ENCODE data around the gene OR1L1. TPM values are rescaled to one million over a fixed set of nuclear protein-coding genes. Genes with fewer than 3 reads are reported as not detected.

Gene OR1L1, protein sequence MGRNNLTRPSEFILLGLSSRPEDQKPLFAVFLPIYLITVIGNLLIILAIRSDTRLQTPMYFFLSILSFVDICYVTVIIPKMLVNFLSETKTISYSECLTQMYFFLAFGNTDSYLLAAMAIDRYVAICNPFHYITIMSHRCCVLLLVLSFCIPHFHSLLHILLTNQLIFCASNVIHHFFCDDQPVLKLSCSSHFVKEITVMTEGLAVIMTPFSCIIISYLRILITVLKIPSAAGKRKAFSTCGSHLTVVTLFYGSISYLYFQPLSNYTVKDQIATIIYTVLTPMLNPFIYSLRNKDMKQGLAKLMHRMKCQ
- not detected for polyA plus RNA-seq (ENCODE audit: insufficient read length in 10 of 10)
- long read RNA-seq, donor 1, result 0 reads
- long read RNA-seq, donor 2, result 0 reads
- long read RNA-seq, donor 3, result 0 reads
- long read RNA-seq, donor 4, result 0 reads
- long read RNA-seq, donor 5, result 0 reads
- long read RNA-seq, donor 6, result 0 reads
- long read RNA-seq, donor 7, result 0 reads
- long read RNA-seq, donor 8, result 0 reads
- long read RNA-seq, donor 9, result 0 reads

DNA sequence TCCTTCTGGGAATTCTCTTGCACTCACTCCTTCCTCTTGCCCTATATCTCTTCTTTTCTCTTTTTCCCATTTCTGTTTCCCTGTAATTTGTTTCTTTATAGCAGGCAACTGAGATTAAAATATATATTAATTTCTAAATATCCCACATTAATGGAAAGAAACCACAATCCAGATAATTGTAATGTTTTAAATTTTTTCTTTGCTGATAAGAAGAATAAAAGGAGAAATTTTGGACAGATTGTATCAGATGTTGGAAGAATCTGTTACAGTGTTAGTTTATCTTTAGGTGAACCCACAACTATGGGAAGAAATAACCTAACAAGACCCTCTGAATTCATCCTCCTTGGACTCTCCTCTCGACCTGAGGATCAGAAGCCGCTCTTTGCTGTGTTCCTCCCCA, at the start of gene OR1L1:
OR1L1 (plus strand) TSS at position 301 of the 400 bp plus-strand sequence; CDS start at position 301, 0 bp downstream.
- DNase-seq, result no peak

DNA sequence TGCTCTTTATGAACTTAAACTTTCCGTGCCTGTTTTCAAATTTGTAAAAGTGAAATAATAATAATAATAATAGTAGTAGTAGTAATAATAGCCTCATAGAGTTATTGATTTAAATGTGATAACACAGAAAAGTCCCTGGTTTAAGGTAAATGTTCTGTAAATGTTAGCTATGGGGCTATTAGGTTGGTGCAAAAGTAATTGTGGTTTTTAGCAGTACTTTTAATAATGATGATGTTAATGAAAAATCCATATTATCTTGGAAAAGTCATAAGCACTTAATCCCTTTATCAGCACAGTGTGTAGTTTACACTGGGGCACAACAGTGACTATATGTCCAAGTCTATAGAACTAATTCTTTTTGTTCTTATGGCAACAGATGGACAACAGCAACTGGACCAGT, 47.2 kb upstream of the OR1L1 start, which contains the start of gene OR1Q1:
OR1Q1 (plus strand) TSS at position 377 of the 400 bp plus-strand sequence; CDS start at position 377, 0 bp downstream.
- DNase-seq, result no peak

DNA sequence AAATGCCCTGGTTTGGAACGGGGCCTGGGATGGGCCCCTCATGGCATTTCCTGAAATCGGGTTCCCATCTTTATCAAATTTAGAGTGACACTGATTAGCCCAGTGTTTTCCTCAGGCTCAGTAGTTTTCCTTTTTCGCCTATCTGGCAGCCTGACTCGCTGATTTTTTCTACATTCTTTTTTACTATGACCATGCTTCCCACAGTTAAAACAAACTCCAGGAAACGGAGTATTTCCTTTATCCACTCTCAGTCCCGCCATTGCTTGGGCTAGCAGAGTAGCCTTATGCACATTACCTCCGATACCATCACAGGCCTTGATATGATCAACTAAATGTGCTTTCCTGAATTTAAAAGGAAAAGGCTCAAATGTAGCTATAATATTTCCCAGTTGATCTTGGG, 41.5 kb upstream of the OR1L1 start:
- no peak for DNase-seq

DNA sequence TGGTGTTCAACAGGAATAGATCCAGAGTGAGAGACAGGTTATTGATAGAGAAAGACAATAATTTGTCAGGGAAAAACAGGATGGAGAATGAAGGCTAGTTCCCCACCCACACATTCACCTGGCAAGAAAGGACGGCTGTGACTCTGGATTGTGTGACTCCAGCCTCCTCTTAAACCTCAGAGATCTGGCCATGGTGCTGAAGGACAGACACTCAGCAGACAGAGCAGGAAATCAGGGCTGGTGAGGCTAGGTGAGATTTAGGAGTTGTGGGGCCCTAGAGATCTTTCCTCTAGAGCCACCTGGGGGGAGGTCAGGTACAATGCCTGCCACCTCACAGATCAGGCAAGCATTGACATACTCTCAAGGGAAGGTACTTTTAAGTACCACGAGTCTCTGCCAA, 19.3 kb upstream of the OR1L1 start:
- no peak for DNase-seq

DNA sequence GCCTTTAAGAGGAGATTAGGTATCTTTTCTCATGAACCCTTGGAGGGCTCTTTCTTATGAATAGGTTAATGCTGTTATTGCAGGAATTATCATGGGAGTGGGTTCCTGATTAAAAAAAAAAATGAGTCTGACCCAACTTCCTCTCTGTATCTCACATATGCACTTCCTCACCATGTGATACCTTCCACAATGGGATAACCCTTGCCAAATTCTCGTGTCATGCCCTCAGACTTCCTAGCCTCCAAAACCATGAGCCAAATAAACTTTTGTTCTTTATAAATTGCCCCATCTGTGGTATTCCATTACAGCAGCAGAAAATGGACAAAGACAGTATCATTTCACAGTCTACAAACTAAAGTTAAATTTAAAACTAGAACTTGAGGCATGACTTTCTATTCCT, 5.1 kb upstream of the OR1L1 start:
- peak in 1 of 3 donors; percentile 3 for DNase-seq

DNA sequence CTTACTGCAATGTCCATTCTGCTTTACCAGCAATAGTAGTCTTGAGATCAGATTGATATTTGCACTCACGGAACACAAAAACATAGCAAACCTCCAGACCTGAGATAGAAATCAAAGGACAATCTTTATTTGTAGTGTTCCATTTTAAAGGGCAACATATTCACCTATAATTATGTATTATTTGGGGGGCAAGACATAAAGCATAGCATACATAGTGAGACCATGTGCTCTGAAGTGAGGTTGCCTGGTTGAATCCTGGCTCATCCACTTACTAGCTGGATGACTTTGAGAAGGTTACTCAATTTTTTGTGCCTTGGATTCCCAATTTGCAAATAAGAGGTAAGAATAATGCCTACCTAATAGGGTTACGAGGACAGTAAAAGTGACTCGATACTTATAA, 4.0 kb upstream of the OR1L1 start, which contains the start of gene OR1B1:
OR1B1 (minus strand) TSS at position 101 of the 400 bp plus-strand sequence.
- no peak for DNase-seq

DNA sequence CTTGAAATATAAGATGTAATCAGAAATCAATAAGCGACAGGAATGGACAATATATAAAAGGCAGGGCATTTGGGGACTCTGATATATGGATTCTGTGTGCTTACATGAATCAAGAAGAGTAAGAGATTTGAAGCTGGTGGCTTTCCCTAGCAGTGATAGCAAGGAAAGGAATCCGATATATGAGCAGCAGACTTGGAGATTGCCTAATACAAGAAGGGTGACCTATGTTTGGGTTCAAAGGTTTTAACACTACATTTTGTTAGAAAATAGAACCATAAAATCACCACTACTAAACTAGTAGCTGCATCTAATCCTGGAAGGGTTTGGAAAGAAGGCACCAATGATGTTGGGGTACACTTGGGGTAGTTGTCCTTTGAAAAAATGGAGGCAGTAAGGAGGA, 11.0 kb downstream of the OR1L1 start:
- DNase-seq, result no peak

DNA sequence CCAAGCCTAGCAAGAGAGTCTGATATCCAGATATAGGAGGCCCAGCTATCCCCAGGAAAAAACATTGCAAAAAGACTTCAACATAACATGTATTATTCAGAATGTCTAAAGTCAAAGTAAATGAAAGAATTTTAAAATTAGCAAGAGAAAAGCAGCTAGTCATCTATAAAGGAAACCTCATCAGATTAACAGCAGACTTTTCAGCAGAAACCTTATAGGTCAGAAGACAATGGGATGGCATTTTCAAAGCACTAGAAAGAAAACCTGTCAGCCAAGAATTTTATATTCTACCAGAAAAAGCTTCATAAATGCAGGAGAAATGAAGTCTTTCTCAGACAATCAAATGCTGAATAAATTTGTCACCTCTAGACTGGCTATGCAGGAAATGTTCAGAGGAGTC, 23.3 kb downstream of the OR1L1 start:
- no peak for DNase-seq

DNA sequence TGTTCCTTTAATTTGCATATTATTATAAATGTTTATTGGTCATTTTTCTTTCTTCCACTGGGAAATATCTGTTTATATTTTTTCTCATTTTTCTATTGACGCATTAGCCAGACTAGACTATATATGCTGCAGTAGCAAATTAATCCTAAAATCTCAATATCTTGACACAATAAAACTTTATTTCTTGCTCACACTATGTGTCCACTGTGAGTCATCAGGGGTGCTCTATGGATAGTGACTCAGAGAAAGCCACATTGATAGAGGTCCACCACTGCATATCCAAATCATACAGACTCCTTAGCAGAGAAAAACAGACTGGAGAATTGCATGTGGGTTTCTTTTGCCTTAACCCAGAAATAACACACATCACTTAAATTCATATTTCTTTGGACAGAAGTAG, 34.2 kb downstream of the OR1L1 start:
- no peak for DNase-seq

Other genes with a start within 250 kb of the OR1L1 start
- gene OR1J1, start 183.8 kb upstream of the OR1L1 start, polyA plus RNA-seq (ENCODE audit: insufficient read length in 10 of 10), result not detected
- not detected for gene OR1J2, start 150.9 kb upstream of the OR1L1 start, polyA plus RNA-seq (ENCODE audit: insufficient read length in 10 of 10)
- gene OR1J4, start 142.6 kb upstream of the OR1L1 start, polyA plus RNA-seq (ENCODE audit: insufficient read length in 10 of 10), result not detected
- gene OR1N1, start 134.4 kb upstream of the OR1L1 start, polyA plus RNA-seq (ENCODE audit: insufficient read length in 10 of 10), result not detected
- gene OR1N2, start 108.6 kb upstream of the OR1L1 start, polyA plus RNA-seq (ENCODE audit: insufficient read length in 10 of 10), result not detected
- under 1 TPM in 8 of 10 donors, not detected in 2; 0.08 to 0.23 (median 0.13) TPM for gene OR1L8, start 78.3 kb upstream of the OR1L1 start, polyA plus RNA-seq (ENCODE audit: insufficient read length in 10 of 10)
- gene OR1Q1, start 47.0 kb upstream of the OR1L1 start, polyA plus RNA-seq (ENCODE audit: insufficient read length in 10 of 10), result not detected
- gene OR1B1, start 4.1 kb upstream of the OR1L1 start, polyA plus RNA-seq (ENCODE audit: insufficient read length in 10 of 10), result not detected
- not detected for gene OR1L3, start 13.4 kb downstream of the OR1L1 start, polyA plus RNA-seq (ENCODE audit: insufficient read length in 10 of 10)
- not detected for gene OR1L4, start 62.3 kb downstream of the OR1L1 start, polyA plus RNA-seq (ENCODE audit: insufficient read length in 10 of 10)
- gene OR1L6, start 80.6 kb downstream of the OR1L1 start, polyA plus RNA-seq (ENCODE audit: insufficient read length in 10 of 10), result not detected
- not detected for gene OR5C1, start 127.2 kb downstream of the OR1L1 start, polyA plus RNA-seq (ENCODE audit: insufficient read length in 10 of 10)
- not detected for gene OR1K1, start 138.4 kb downstream of the OR1L1 start, polyA plus RNA-seq (ENCODE audit: insufficient read length in 10 of 10)
- 10 to 100 TPM; 17.0 to 25.3 (median 19.4) TPM for gene PDCL, start 166.9 kb downstream of the OR1L1 start, polyA plus RNA-seq (ENCODE audit: insufficient read length in 10 of 10)
- 10 to 100 TPM; 24.2 to 34.4 (median 30.8) TPM for gene RC3H2, start 243.6 kb downstream of the OR1L1 start, polyA plus RNA-seq (ENCODE audit: insufficient read length in 10 of 10)